Mesendoderm (in vitro differentiated cells): ENCODE results near the gene PPP1R14B.

Experiments used
- DNase-seq: peaks from one replicate; pipeline ENCODE4 v3.0.0; 2013
- H2AK5ac ChIP-seq: 2 replicates; pipeline ENCODE4 v1.6.1; 2013; ENCODE audit warnings: low read length, inconsistent platforms
- H2BK120ac ChIP-seq: 2 replicates; pipeline ENCODE4 v1.6.1; 2013; ENCODE audit warnings: low read depth, mild to moderate bottlenecking, low read length, moderate library complexity, mixed read lengths
- H2BK15ac ChIP-seq: replicated peaks from 2 replicates; pipeline ENCODE4 v1.6.1; 2013; ENCODE audit warnings: low read depth, mild to moderate bottlenecking, moderate library complexity
- H2BK5ac ChIP-seq: 2 replicates; pipeline ENCODE4 v1.6.1; 2013; ENCODE audit warnings: low read length, inconsistent platforms
- H3K18ac ChIP-seq: 2 replicates; pipeline ENCODE4 v1.6.1; 2013; ENCODE audit warnings: mild to moderate bottlenecking, low read length, mixed read lengths
- H3K23ac ChIP-seq: one replicate; pipeline ENCODE4 v1.6.1; 2013; ENCODE audit warnings: low read length
- H3K27ac ChIP-seq: 2 replicates; pipeline ENCODE4 v1.5.1; 2013; ENCODE audit warnings: low read depth, mild to moderate bottlenecking, inconsistent platforms, low read length, moderate library complexity
- H3K27me3 ChIP-seq: 2 replicates; pipeline ENCODE4 v1.6.1; 2013; ENCODE audit warnings: low read length, control low read depth, mild to moderate bottlenecking, inconsistent platforms; ENCODE audit not compliant: insufficient read depth, poor library complexity
- H3K36me3 ChIP-seq: 2 replicates; pipeline ENCODE4 v1.6.1; 2013; ENCODE audit warnings: low read length, inconsistent platforms; ENCODE audit not compliant: control insufficient read depth, insufficient read depth
- H3K4ac ChIP-seq: one replicate; pipeline ENCODE4 v1.6.1; 2013; ENCODE audit warnings: low read depth, mild to moderate bottlenecking, low read length, moderate library complexity
- H3K4me1 ChIP-seq: 2 replicates; pipeline ENCODE4 v1.6.1; 2013; ENCODE audit warnings: low read depth, low read length, inconsistent platforms; ENCODE audit not compliant: control insufficient read depth
- H3K4me2 ChIP-seq: 2 replicates; pipeline ENCODE4 v1.6.1; 2013; ENCODE audit warnings: low read length
- H3K4me3 ChIP-seq: 2 replicates; pipeline ENCODE4 v1.5.1; 2013; ENCODE audit warnings: mild to moderate bottlenecking, low read length
- H3K56ac ChIP-seq: one replicate; pipeline ENCODE4 v1.6.1; 2013; ENCODE audit warnings: low read length
- H3K79me1 ChIP-seq: 2 replicates; pipeline ENCODE4 v1.6.1; 2013; ENCODE audit warnings: low read length, inconsistent platforms
- H3K79me2 ChIP-seq: 2 replicates; pipeline ENCODE4 v1.6.1; 2013; ENCODE audit warnings: mild to moderate bottlenecking, low read length; ENCODE audit not compliant: control insufficient read depth, insufficient read depth
- H3K9ac ChIP-seq: 2 replicates; pipeline ENCODE4 v1.6.1; 2013; ENCODE audit warnings: low read length, inconsistent platforms
- H4K5ac ChIP-seq: one replicate; pipeline ENCODE4 v1.6.1; 2013; ENCODE audit warnings: low read length
- H4K8ac ChIP-seq: one replicate; pipeline ENCODE4 v1.6.1; 2013; ENCODE audit warnings: low read depth, mild to moderate bottlenecking, control low read depth, low read length, moderate library complexity
- WGBS: extraction: QIAGEN DNeasy Blood & Tissue Kit; methylation state at CpG from one replicate; pipeline ENCODE4 v1.1.7; 2013; ENCODE audit warnings: low lambda C conversion rate, missing lambda C conversion rate; ENCODE audit not compliant: insufficient coverage; ENCODE audit errors: extremely low coverage; 5-methylcytosine and 5-hydroxymethylcytosine counted together

Gene PPP1R14B

GRCh38 chr11:64283092-64283491 lies 36.3 kb upstream of the PPP1R14B start:
- no peak for DNase-seq
- Histone ChIP-seq H3K4ac (no peak overlapping the region), H3K4me2 (no peak overlapping the region), H3K27ac (no peak overlapping the region), H3K23ac (no peak overlapping the region), H3K18ac (no peak overlapping the region), H4K8ac (no peak overlapping the region), H3K9ac (no peak overlapping the region), H2BK5ac (no peak overlapping the region), H3K79me2 (no peaks in the 10 kb centered on the region), H4K5ac (no peak overlapping the region), H2AK5ac (no peak overlapping the region), H3K79me1 (no peaks in the 10 kb centered on the region), H2BK15ac (no peak overlapping the region), H3K27me3 (no peaks in the 10 kb centered on the region), H3K56ac (no peak overlapping the region), H3K4me3 (no peak overlapping the region), H3K36me3 (no peaks in the 10 kb centered on the region), H3K4me1 (peaks cover 6% of the 10 kb centered on the region), H2BK120ac (no peak overlapping the region)
- no CpG with 5 or more reads among the region's 3 CpGs for WGBS

GRCh38 chr11:64281957-64282770 lies 35.4 kb upstream of the PPP1R14B start:
- Histone ChIP-seq H3K4ac (no peak overlapping the region), H3K56ac (no peak overlapping the region), H2BK120ac (no peak overlapping the region), H3K79me2 (no peaks in the 10 kb centered on the region), H3K36me3 (no peaks in the 10 kb centered on the region), H3K27ac (no peak overlapping the region), H3K4me2 (no peak overlapping the region), H3K23ac (no peak overlapping the region), H4K5ac (no peak overlapping the region), H3K18ac (no peak overlapping the region), H3K4me3 (no peak overlapping the region), H2BK5ac (no peak overlapping the region), H3K4me1 (peaks cover 6% of the 10 kb centered on the region), H2AK5ac (no peak overlapping the region), H3K79me1 (no peaks in the 10 kb centered on the region), H3K27me3 (no peaks in the 10 kb centered on the region), H2BK15ac (no peak overlapping the region), H3K9ac (no peak overlapping the region), H4K8ac (no peak overlapping the region)
- no CpG with 5 or more reads among the region's 22 CpGs for WGBS
- no peak for DNase-seq

- H3K36me3 ChIP-seq: no peaks in the 10 kb centered on the region
- no peak overlapping the region for H2BK15ac ChIP-seq
- H3K79me1 ChIP-seq: no peaks in the 10 kb centered on the region
- no peak overlapping the region for H2BK5ac ChIP-seq
- no peak overlapping the region for H3K23ac ChIP-seq
- no peak overlapping the region for H2AK5ac ChIP-seq
- H3K9ac ChIP-seq: no peak overlapping the region
- no peak overlapping the region for H4K5ac ChIP-seq
- no peak overlapping the region for H4K8ac ChIP-seq
- no CpG with 5 or more reads among the region's 8 CpGs for WGBS
- no peak overlapping the region for H3K4me3 ChIP-seq
- H3K56ac ChIP-seq: no peak overlapping the region
- H3K4me2 ChIP-seq: no peak overlapping the region
- no peak overlapping the region for H2BK120ac ChIP-seq
- no peak overlapping the region for H3K18ac ChIP-seq
- H3K27ac ChIP-seq: no peak overlapping the region
- H3K79me2 ChIP-seq: no peaks in the 10 kb centered on the region
- DNase-seq: no peak
- H3K27me3 ChIP-seq: no peaks in the 10 kb centered on the region
- no peak overlapping the region for H3K4ac ChIP-seq
- H3K4me1 ChIP-seq: no peaks in the 10 kb centered on the region
Measured at GRCh38 chr11:64278576-64279190, 31.9 kb upstream of the PPP1R14B start.

- no peak for DNase-seq
- WGBS: no CpG with 5 or more reads among the region's 17 CpGs
- no peak overlapping the region for H3K23ac ChIP-seq
Measured at GRCh38 chr11:64276653-64277431, 30.1 kb upstream of the PPP1R14B start.

GRCh38 chr11:64275841-64276240 lies 29.1 kb upstream of the PPP1R14B start:
- WGBS: no CpG with 5 or more reads among the region's 2 CpGs
- no peak overlapping the region for H4K5ac ChIP-seq
- H3K9ac ChIP-seq: no peak overlapping the region

More at GRCh38 chr11:64276653-64277431, 30.1 kb upstream of the PPP1R14B start:
- Histone ChIP-seq H3K36me3 (no peaks in the 10 kb centered on the region), H2BK15ac (no peak overlapping the region), H3K18ac (no peak overlapping the region), H4K5ac (no peak overlapping the region), H3K4me2 (no peak overlapping the region), H2BK120ac (no peak overlapping the region), H3K79me2 (no peaks in the 10 kb centered on the region), H4K8ac (no peak overlapping the region), H3K56ac (no peak overlapping the region), H3K27ac (no peak overlapping the region), H3K4me1 (no peaks in the 10 kb centered on the region), H3K9ac (no peak overlapping the region), H3K4me3 (no peak overlapping the region), H2BK5ac (no peak overlapping the region), H3K79me1 (no peaks in the 10 kb centered on the region), H3K4ac (no peak overlapping the region), H2AK5ac (no peak overlapping the region), H3K27me3 (no peaks in the 10 kb centered on the region)

More at GRCh38 chr11:64275841-64276240, 29.1 kb upstream of the PPP1R14B start:
- H3K23ac ChIP-seq: no peak overlapping the region
- H2BK5ac ChIP-seq: no peak overlapping the region
- no peaks in the 10 kb centered on the region for H3K4me1 ChIP-seq
- H3K79me1 ChIP-seq: no peaks in the 10 kb centered on the region
- H4K8ac ChIP-seq: no peak overlapping the region
- no peak overlapping the region for H3K4me2 ChIP-seq
- H3K79me2 ChIP-seq: no peaks in the 10 kb centered on the region
- no peak overlapping the region for H3K27ac ChIP-seq
- no peak overlapping the region for H2BK120ac ChIP-seq
- no peak overlapping the region for H3K56ac ChIP-seq
- no peak for DNase-seq
- no peak overlapping the region for H3K18ac ChIP-seq
- H2AK5ac ChIP-seq: no peak overlapping the region
- H2BK15ac ChIP-seq: no peak overlapping the region
- H3K36me3 ChIP-seq: no peaks in the 10 kb centered on the region
- no peak overlapping the region for H3K4me3 ChIP-seq
- no peak overlapping the region for H3K4ac ChIP-seq
- H3K27me3 ChIP-seq: no peaks in the 10 kb centered on the region
